HepG2 (cell line): ENCODE data around the gene FGD6. TPM values are rescaled to one million over a fixed set of nuclear protein-coding genes. Genes with fewer than 3 reads are reported as not detected.

ENCODE experiments used
- CEBPG ChIP-seq: IDR thresholded peaks from 2 replicates; pipeline ENCODE4 v1.6.1; 2016
- CREBL2 ChIP-seq: sonication (generic); formaldehyde crosslinking; IDR thresholded peaks from 2 replicates; pipeline ENCODE4 v1.8.1; 2023; ENCODE audit warnings: missing genetic modification reagents, mild to moderate bottlenecking, borderline replicate concordance
- EHMT2 ChIP-seq: fragments of 200-600 bp; sonication (generic); IDR thresholded peaks from 2 replicates; pipeline ENCODE4 v1.7.0; 2017; ENCODE audit warnings: antibody characterized with exemption, low read depth, low read length, borderline replicate concordance
- ETV5 ChIP-seq: IDR thresholded peaks from 2 replicates; pipeline ENCODE4 v1.6.1; 2018; ENCODE audit warnings: missing biosample characterization, missing genetic modification reagents, inconsistent platforms, borderline replicate concordance
- FUBP1 ChIP-seq: sonication (generic); formaldehyde crosslinking; IDR thresholded peaks from 2 replicates; pipeline ENCODE4 v1.5.1; 2020; ENCODE audit warnings: missing genetic modification reagents, mild to moderate bottlenecking, borderline replicate concordance
- GATAD2A ChIP-seq: IDR thresholded peaks from 2 replicates; pipeline ENCODE4 v1.6.1; 2016
- KAT7 ChIP-seq: IDR thresholded peaks from 2 replicates; pipeline ENCODE4 v1.6.1; 2018; ENCODE audit warnings: borderline replicate concordance, missing compliant biosample characterization
- KLF9 ChIP-seq: IDR thresholded peaks from 2 replicates; pipeline ENCODE4 v1.6.1; 2016; ENCODE audit warnings: low read depth
- NFRKB ChIP-seq: fragments of 450-650 bp; IDR thresholded peaks from 2 replicates; pipeline ENCODE4 v1.6.1; 2017
- NR2F6 ChIP-seq, 2 experiments: IDR thresholded peaks; 2 replicates each; pipeline ENCODE4 v1.6.1; 2016; ENCODE audit warnings: antibody characterized with exemption in 1 of 2, mild to moderate bottlenecking in 1 of 2
- PAXIP1 ChIP-seq: sonication (generic); formaldehyde crosslinking; conservative IDR thresholded peaks from 2 replicates; pipeline ENCODE4 v1.4.0; 2020; ENCODE audit warnings: mild to moderate bottlenecking, missing genetic modification reagents, moderate library complexity
- PHF21A ChIP-seq: sonication (generic); formaldehyde crosslinking; IDR thresholded peaks from 2 replicates; pipeline ENCODE4 v1.5.0; 2020; ENCODE audit warnings: mild to moderate bottlenecking, missing genetic modification reagents
- SOX5 ChIP-seq: IDR thresholded peaks from 2 replicates; pipeline ENCODE4 v1.6.1; 2016; ENCODE audit warnings: borderline replicate concordance
- STAG1 ChIP-seq: sonication (generic); formaldehyde crosslinking; IDR thresholded peaks from 2 replicates; pipeline ENCODE4 v1.4.0; 2020; ENCODE audit warnings: missing genetic modification reagents
- TOE1 ChIP-seq: sonication (generic); formaldehyde crosslinking; IDR thresholded peaks from 2 replicates; pipeline ENCODE4 v1.4.0; 2020; ENCODE audit warnings: mild to moderate bottlenecking, missing genetic modification reagents
- ZNF318 ChIP-seq: sonication (generic); formaldehyde crosslinking; IDR thresholded peaks from 2 replicates; pipeline ENCODE4 v1.4.0; 2020; ENCODE audit warnings: mild to moderate bottlenecking, missing genetic modification reagents
- ZNF326 ChIP-seq: sonication (generic); formaldehyde crosslinking; IDR thresholded peaks from 2 replicates; pipeline ENCODE4 v1.4.0; 2020; ENCODE audit warnings: missing genetic modification reagents, borderline replicate concordance
- polyA plus RNA-seq, 8 experiments: library from polyadenylated mRNA; depleted of rRNA in 3 of 8; stranded (reverse) in 7 of 8; unstranded in 1 of 8; fragments of >200 nt; fragmentation: Illumina TruSeq in 4 of 8; extraction: Trizol in 4 of 8; gene quantifications; 2 replicates each; pipeline versions ENCODE4 v1.2.1 to v1.2.3, GENCODE V29; 2011 to 2016; ENCODE audit warnings: low read depth in 4 of 8, missing spikeins in 1 of 8, mixed read lengths in 1 of 8; ENCODE audit not compliant: insufficient read depth in 1 of 8
- total RNA-seq, 5 experiments: library from RNA; depleted of rRNA; stranded (reverse); fragments of >200 nt; fragmentation: Illumina TruSeq; extraction: Trizol; gene quantifications; 2 replicates each; pipeline ENCODE4 v1.2.3, GENCODE V29; 2016; ENCODE audit warnings: low read depth in 1 of 5

Gene FGD6
- total and polyA plus RNA-seq, 2 of the 13 experiments (the other 11 are each of a cell fraction or from before 2014, with no cell fraction given): 2.2 to 4.3 TPM

- no peak for TF ChIP-seq NFRKB
- no peak for TF ChIP-seq ZNF318 (CRISPR knock-in tag)
- TF ChIP-seq FUBP1 (CRISPR knock-in tag): no peak
- TF ChIP-seq KAT7: no peak
- peak; percentile 43; the same call in 1 of the 2 replicates for TF ChIP-seq GATAD2A (CRISPR knock-in tag)
- TF ChIP-seq PHF21A (CRISPR knock-in tag): no peak
- TF ChIP-seq SOX5 (CRISPR knock-in tag): peak; percentile 28; the same call in 1 of the 2 replicates
- TF ChIP-seq STAG1: no peak
- TF ChIP-seq ZNF326: no peak
- TF ChIP-seq ETV5 (CRISPR knock-in tag): peak; percentile 71; the same call in 1 of the 2 replicates
- no peak for TF ChIP-seq TOE1 (CRISPR knock-in tag)
- TF ChIP-seq KLF9: no peak
- no peak for TF ChIP-seq EHMT2
- TF ChIP-seq CREBL2 (CRISPR knock-in tag): no peak
- 0 out of 2 replicates have a peak, but pooled peaks have one; percentile 19 for TF ChIP-seq PAXIP1
- no peak for TF ChIP-seq NR2F6 (IDR thresholded peaks at IDR 0.05)
- no peak for TF ChIP-seq NR2F6 (CRISPR knock-in tag; IDR thresholded peaks at IDR 0.05)
- TF ChIP-seq CEBPG (CRISPR knock-in tag): 0 out of 2 replicates have a peak, but pooled peaks have one; percentile 13
Measured at GRCh38 chr12:95169368-95169767, 47.9 kb downstream of the FGD6 start (continued).
